Heart left ventricle (tissue), 13 donors: ENCODE measurements around the gene FUOM.

Experiments
- CTCF ChIP-seq, 12 donors: fragments of 200-600 bp; sonication (generic) in 4 of 12; IDR thresholded peaks; one replicate each; pipeline versions ENCODE4 v1.5.0 to v1.8.0; 2018 to 2022; ENCODE audit warnings: antibody characterized with exemption in 12 of 12, mild to moderate bottlenecking in 5 of 12
- POLR2A ChIP-seq, 2 donors: fragments of 450-650 bp; IDR thresholded peaks; one replicate each; pipeline ENCODE4 v1.6.1; 2017; ENCODE audit warnings: antibody characterized with exemption in 2 of 2, mild to moderate bottlenecking in 2 of 2, moderate library complexity in 2 of 2
- donor health status: ischemic (EF 13 %, LVEDD 7.1; RV severe dilation, severe dysfunction).
- donor health status: DM: no; HTN: yes; CAD: no.
- donor health status: DM: no; HTN: no; CAD: no.
- donor health status: ischemic (EF 25% LVEDD 6.9; RV normal size, moderate dysfunction).
- donor health status: ischemic (EF 25% LVEDD 5.7; RV mildly dilated, moderate dysfunction).
- donor health status: ischemic (EF 35%, LVEDD 5.7; RV mildly dilated, moderate dysfunction).
- donor health status: nonischemic (EF 11% LVEDD 7.7; RV severe dilation, severe dysfunction).
- donor health status: DM: yes; HTN: yes; CAD: no.
- donor health status: PGD.
- donor health status: ischemic (EF 29% LVEDD 5.4; RV normal size, mild dysfunction).
- donor health status: nonischemic (EF 23%, LVEDD 6.1; RV moderate dilation, normal function).

DNA sequence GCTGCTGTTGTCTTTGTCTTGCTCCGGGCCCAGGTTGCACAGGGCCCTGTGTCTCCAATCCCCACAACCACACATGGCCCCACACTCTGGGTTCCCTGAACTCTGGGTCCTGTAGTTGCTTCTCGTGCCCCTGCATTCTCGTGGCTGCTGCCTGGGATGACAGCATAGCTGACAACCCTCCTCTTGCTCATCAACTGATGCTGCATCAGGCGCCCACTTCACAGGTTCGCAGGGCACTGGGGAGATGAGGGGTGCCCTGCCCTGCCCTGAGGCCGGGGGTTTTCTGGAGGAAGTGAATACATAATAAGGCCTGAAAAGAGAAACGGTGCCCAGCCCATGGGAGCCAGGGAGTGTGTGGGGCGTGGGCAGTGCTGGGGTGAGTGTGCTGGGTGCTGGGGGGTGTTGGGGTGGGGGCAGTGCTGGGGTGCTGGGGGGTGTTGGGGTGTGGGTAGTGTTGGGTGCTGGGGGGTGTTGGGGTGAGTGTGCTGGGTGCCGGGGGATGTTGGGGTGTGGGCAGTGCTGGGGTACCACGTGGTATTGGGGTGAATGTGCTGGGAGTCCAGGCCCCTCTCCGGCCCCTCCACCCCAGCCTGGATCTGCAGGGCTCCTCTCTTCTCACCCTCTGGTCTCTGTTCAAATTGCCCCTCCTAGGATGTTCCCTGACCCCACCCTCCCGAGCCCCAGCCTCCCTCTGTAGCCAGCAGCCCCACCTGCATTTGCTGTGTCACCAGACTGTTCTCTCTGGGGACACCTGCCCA is 34.1 kb upstream of the FUOM start:
- TF ChIP-seq POLR2A (IDR thresholded peaks at IDR 0.05) = no peak
- TF ChIP-seq CTCF (IDR thresholded peaks at IDR 0.05) = no peak
